Measurements from ENCODE around the gene CLEC10A. TPM values are rescaled to one million over a fixed set of nuclear protein-coding genes. Genes with fewer than 3 reads are reported as not detected.

The CLEC10A gene
- total RNA-seq, 2 donors from 2014 or later: 0.55 to 5.7 TPM

DNA sequence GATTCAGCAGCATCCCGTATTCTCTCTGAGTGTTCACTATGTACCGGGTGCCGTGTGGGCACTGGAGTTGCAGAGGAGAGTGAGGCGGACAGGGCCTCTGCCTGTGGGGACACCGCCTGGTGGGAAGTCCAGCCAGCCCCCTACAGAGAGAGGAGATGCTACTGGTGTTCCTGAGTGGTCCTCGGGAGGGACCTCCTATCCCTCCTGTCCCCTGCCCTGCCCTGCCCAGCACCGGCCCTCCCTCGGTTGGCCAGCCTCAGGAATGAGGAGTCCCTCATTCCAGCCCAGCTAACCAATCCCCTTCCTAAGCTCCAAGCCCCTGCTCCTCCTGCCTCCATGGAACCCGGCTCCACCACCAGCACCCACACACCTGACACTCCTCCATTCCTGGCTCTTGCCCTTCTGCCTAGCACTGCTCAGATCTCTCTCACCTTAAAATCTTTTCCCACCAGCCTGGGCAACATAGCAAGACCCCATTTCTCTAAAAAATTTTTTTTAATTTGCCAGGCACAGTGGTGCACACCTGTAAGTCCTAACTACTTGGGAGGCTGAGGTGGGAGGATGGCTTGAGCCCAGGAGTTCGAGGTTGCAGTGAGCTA lies 32.6 kb upstream of the CLEC10A start:
- intact Hi-C loops (cut with DNase I): no loop called here
- no peak for DNase-seq (ENCODE audit: low spot score)
- H3K4me1 ChIP-seq (replicated peaks): no peaks in the 10 kb centered on the region
- WGBS: 61% methylated on average over 9 of the region's 10 CpGs
- TF ChIP-seq, protein P1, sequence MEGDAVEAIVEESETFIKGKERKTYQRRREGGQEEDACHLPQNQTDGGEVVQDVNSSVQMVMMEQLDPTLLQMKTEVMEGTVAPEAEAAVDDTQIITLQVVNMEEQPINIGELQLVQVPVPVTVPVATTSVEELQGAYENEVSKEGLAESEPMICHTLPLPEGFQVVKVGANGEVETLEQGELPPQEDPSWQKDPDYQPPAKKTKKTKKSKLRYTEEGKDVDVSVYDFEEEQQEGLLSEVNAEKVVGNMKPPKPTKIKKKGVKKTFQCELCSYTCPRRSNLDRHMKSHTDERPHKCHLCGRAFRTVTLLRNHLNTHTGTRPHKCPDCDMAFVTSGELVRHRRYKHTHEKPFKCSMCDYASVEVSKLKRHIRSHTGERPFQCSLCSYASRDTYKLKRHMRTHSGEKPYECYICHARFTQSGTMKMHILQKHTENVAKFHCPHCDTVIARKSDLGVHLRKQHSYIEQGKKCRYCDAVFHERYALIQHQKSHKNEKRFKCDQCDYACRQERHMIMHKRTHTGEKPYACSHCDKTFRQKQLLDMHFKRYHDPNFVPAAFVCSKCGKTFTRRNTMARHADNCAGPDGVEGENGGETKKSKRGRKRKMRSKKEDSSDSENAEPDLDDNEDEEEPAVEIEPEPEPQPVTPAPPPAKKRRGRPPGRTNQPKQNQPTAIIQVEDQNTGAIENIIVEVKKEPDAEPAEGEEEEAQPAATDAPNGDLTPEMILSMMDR (IDR thresholded peaks at IDR 0.05): no peak
- no peak for TF ChIP-seq POLR2AphosphoS5 (IDR thresholded peaks at IDR 0.05)
- TF ChIP-seq POLR2A (IDR thresholded peaks at IDR 0.05): no peak
- H3K27ac ChIP-seq: no peak overlapping the region
- no peaks in the 10 kb centered on the region for H3K36me3 ChIP-seq
- H3K9me3 ChIP-seq: no peaks in the 10 kb centered on the region
- H3K4me3 ChIP-seq: no peak overlapping the region
- H3K27me3 ChIP-seq (replicated peaks; ENCODE audit: insufficient read depth): no peaks in the 10 kb centered on the region

DNA sequence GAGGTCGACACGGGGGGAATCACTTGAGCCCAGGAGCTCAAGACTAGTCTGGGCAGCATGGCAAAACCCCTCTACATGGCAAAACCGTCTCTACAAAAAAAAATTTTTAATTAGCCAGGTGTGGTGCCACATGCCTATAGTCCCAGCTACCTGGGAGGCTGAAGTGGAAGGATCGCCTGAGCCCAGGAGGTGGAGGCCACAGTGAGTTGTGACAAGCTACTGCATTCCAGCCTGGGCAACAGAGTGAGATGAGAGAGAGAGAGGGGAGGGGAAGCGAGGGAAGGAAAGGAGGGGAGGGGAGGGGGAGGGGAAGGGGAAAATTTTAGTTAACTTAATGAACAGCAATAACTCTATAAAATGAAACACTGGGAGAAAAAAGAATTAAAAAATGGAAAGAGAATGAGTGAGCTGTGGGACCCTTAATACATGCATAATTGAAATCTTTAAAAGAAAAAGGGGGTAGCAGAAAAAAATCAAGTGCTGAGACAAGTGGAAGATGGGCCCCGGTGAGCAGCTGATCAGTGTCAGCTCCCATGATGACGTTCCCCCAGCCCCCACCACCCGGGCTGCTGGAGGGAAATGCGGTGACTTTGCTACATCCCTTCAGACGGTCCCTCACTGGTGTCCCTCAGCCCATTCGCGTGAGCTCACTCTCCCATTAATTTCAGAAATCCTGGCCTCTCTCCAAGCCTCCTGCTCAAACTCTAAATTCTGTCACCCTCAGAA lies 31.9 kb upstream of the CLEC10A start:
- intact Hi-C loops (cut with DNase I): no loop called here
- TF ChIP-seq, protein P1 (IDR thresholded peaks at IDR 0.05): no peak
- no peak for TF ChIP-seq POLR2AphosphoS5 (IDR thresholded peaks at IDR 0.05)
- no peak for TF ChIP-seq POLR2A (IDR thresholded peaks at IDR 0.05)
- WGBS: 37% methylated on average over 12 of the region's 12 CpGs
- H3K27ac ChIP-seq: no peak overlapping the region
- no peaks in the 10 kb centered on the region for H3K36me3 ChIP-seq
- DNase-seq (ENCODE audit: low spot score): no peak
- no peak overlapping the region for H3K4me3 ChIP-seq
- no peaks in the 10 kb centered on the region for H3K27me3 ChIP-seq (replicated peaks; ENCODE audit: insufficient read depth)
- H3K9me3 ChIP-seq: no peaks in the 10 kb centered on the region
- H3K4me1 ChIP-seq (replicated peaks): no peaks in the 10 kb centered on the region

DNA sequence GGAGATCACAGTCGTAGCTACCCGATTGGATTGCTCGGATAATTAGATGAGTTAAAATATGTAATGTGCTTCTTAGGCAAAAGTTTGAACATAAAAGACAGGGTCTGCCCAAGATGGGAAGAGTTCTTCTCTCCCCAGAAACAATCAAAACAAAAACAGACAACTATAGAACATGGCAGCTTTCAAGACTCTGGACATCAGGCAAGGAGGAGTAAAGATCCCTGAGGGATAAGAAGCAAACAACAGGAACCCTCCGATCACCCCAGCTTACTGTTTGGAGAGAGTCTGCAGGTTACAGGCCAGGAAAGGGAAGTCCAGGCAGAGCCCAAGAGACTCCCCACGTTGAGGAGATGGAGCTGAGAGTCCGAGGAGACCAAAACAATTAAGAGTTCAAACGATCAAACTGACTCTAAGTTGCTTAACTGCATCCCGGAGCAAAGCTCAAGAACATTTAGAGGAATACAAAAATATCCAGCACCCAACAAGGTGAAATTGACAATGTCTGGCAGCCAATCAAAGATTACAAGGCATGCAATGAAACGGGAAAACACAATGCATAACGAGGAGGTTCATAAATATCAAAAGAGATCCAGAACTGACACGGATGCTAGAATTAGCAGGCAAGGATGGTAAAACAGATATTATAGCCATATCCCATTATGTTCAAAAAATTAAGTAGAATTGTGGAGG lies 30.7 kb upstream of the CLEC10A start:
- intact Hi-C loops (cut with DNase I): no loop called here
- Histone ChIP-seq H3K27me3 (replicated peaks; ENCODE audit: insufficient read depth) (no peaks in the 10 kb centered on the region), H3K4me1 (replicated peaks) (no peaks in the 10 kb centered on the region), H3K4me3 (no peak overlapping the region), H3K27ac (no peak overlapping the region), H3K9me3 (no peaks in the 10 kb centered on the region), H3K36me3 (no peaks in the 10 kb centered on the region)
- TF ChIP-seq, protein P1 (IDR thresholded peaks at IDR 0.05): no peak
- TF ChIP-seq POLR2A (IDR thresholded peaks at IDR 0.05) (no peak), POLR2AphosphoS5 (IDR thresholded peaks at IDR 0.05) (no peak)
- WGBS: 41% methylated on average over 11 of the region's 11 CpGs
- DNase-seq (ENCODE audit: low spot score): no peak

DNA sequence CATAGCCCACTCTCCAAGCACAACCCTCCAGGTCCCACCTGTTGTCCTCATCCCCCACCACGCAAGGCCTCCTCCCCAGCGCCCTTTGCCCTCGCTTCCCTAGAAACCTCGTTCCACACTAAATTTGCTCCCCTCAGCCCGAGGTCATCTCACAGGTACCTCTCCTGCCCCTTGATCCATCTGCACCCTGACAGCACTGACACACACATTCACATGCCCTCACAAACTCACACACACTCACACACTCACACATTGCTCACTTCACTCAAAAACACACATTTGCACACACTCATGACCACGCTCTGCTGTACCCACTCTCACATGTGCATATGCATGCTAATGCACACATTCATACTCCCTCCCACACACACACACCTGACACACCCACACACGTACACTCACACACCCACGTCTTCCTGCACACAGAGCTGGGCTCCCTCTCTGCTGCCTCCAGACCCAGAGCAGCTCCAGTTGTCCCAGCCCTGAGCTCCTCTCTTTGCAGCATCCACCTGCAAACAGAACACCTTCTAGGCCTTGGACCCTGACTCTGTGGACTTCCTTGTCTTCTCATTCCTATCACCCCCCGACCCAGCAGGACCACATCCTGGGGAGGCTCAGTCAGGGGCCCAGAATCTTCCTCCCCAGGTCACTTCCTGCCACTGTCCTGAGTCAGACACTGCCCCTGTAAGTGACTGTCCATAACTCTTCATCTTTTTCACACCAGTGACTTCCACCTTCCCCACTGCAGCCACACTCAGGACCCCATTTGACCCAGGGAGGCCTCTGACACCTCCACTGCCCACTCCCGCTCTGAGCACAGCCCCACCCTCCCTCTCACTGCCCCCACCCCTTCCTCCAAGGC lies 29.6 kb upstream of the CLEC10A start:
- Histone ChIP-seq H3K36me3 (no peaks in the 10 kb centered on the region), H3K4me3 (no peak overlapping the region), H3K27ac (no peak overlapping the region), H3K27me3 (replicated peaks; ENCODE audit: insufficient read depth) (no peaks in the 10 kb centered on the region), H3K9me3 (no peaks in the 10 kb centered on the region), H3K4me1 (replicated peaks) (no peaks in the 10 kb centered on the region)
- intact Hi-C loops (cut with DNase I): no loop called here
- 77% methylated on average over 10 of the region's 10 CpGs for WGBS
- TF ChIP-seq POLR2A (IDR thresholded peaks at IDR 0.05) (no peak), POLR2AphosphoS5 (IDR thresholded peaks at IDR 0.05) (no peak)
- TF ChIP-seq, protein P1 (IDR thresholded peaks at IDR 0.05): no peak
- no peak for DNase-seq (ENCODE audit: low spot score)
